K562 (cell line): ENCODE results near the gene GATA1. TPM values are rescaled to one million over a fixed set of nuclear protein-coding genes. Genes with fewer than 3 reads are reported as not detected.

ENCODE experiments used
- ATAC-seq: fragments of 200-7000 bp; cut with Tn5 transposase; 3 replicates; pipeline ENCODE4 v1.9.1; 2020; ENCODE audit warnings: moderate library complexity
- BruUV-seq: library from RNA; stranded (reverse); fragments of 400-500 nt; replicated peaks from 2 replicates; lab custom pipeline; 2021; lab: Mats Ljungman, UMichigan
- CTCF ChIA-PET: fragments of 300-600 bp; formaldehyde crosslinking; extraction: SDS; loops from one replicate; lab custom pipeline; 2021; ENCODE audit warnings: low intra/inter-chr PET ratio; lab: Yijun Ruan, JAX
- POLR2A ChIA-PET: fragments of 300-600, 350-650 bp; sonication (Branson Sonifier 250); formaldehyde crosslinking; extraction: SDS; loops from one replicate; lab custom pipeline; 2021; ENCODE audit warnings: antibody characterized with exemption, inconsistent platforms; lab: Yijun Ruan, JAX
- DNase-seq, 4 experiments: peaks; one replicate each; pipeline versions ENCODE4 v3.0.0 to v3.0.0-alpha.2; 2011 to 2018; ENCODE audit warnings: low spot score in 3 of 4, mixed read lengths in 3 of 4; ENCODE audit errors: extremely low read depth in 1 of 4
- FAIRE-seq: peaks from 2 replicates; lab custom pipeline; 2011; peaks lifted over from hg19 to GRCh38; lab: Jason Lieb, UNC
- H2AFZ ChIP-seq: 2 replicates; pipeline ENCODE4 v1.6.0; 2011; ENCODE audit warnings: low read depth, low read length, control low read depth, inconsistent platforms
- H3K27ac ChIP-seq: fragments of 200-600 bp; 3 replicates; pipeline ENCODE4 v1.8.0; 2011; ENCODE audit warnings: low read depth, mild to moderate bottlenecking, control low read depth, inconsistent platforms, low read length, moderate library complexity, mixed read lengths; ENCODE audit errors: extremely low read depth
- H3K27me3 ChIP-seq, 2 experiments: fragments of 300-600 bp in 1 of 2; 2 replicates in 1 of 2; 3 replicates in 1 of 2; pipeline versions ENCODE4 v1.6.0 to v1.8.0; 2011; ENCODE audit warnings: inconsistent platforms in 2 of 2, low read length in 2 of 2, mild to moderate bottlenecking in 1 of 2, mixed read lengths in 1 of 2, moderate library complexity in 1 of 2; ENCODE audit not compliant: control insufficient read depth in 2 of 2, insufficient read depth in 2 of 2
- H3K36me3 ChIP-seq: fragments of 300-600 bp; 3 replicates; pipeline ENCODE4 v1.8.0; 2011; ENCODE audit warnings: mild to moderate bottlenecking, low read length, inconsistent platforms; ENCODE audit not compliant: control insufficient read depth, insufficient read depth
- H3K4me1 ChIP-seq, 2 experiments: fragments of 200-600 bp in 1 of 2; replicated peaks in 1 of 2; 2 replicates in 1 of 2; 3 replicates in 1 of 2; pipeline versions ENCODE4 v1.5.1 to v1.8.0; 2011; ENCODE audit warnings: inconsistent platforms in 2 of 2, low read length in 2 of 2, mild to moderate bottlenecking in 1 of 2, mixed read lengths in 1 of 2, moderate library complexity in 1 of 2; ENCODE audit not compliant: control insufficient read depth in 2 of 2, insufficient read depth in 2 of 2
- H3K4me2 ChIP-seq: 2 replicates; pipeline ENCODE4 v1.6.1; 2011; ENCODE audit warnings: low read length, control low read depth, inconsistent platforms, mixed read lengths; ENCODE audit not compliant: insufficient read depth
- H3K4me3 ChIP-seq: fragments of 200-600 bp; sonication (generic), shearing (Covaris generic); 2 replicates; pipeline ENCODE4 v1.5.1; 2016; ENCODE audit warnings: control low read depth, inconsistent platforms
- H3K79me2 ChIP-seq: fragments of 200-600 bp; 3 replicates; pipeline ENCODE4 v1.8.0; 2011; ENCODE audit warnings: low read length, inconsistent platforms; ENCODE audit not compliant: control insufficient read depth, insufficient read depth
- H3K9ac ChIP-seq, 2 experiments: 2 replicates each; pipeline versions ENCODE4 v1.6.0 to v1.6.1; 2011; ENCODE audit warnings: low read depth in 2 of 2, low read length in 2 of 2, control low read depth in 1 of 2, inconsistent platforms in 1 of 2, mild to moderate bottlenecking in 1 of 2, mixed read lengths in 1 of 2; ENCODE audit not compliant: insufficient read depth in 1 of 2
- H3K9me1 ChIP-seq: one replicate; pipeline ENCODE4 v1.6.0; 2011; ENCODE audit warnings: inconsistent platforms, mild to moderate bottlenecking, low read length, moderate library complexity; ENCODE audit not compliant: control insufficient read depth, insufficient read depth
- H3K9me3 ChIP-seq: replicated peaks from 2 replicates; pipeline ENCODE4 v1.5.1; 2011; ENCODE audit warnings: low read depth, low read length, inconsistent platforms; ENCODE audit not compliant: control insufficient read depth, insufficient read depth
- H4K20me1 ChIP-seq: replicated peaks from 2 replicates; pipeline ENCODE4 v1.6.1; 2011; ENCODE audit warnings: low read length, inconsistent platforms, mixed read lengths; ENCODE audit not compliant: control insufficient read depth, insufficient read depth
- MAFK ChIP-seq: IDR thresholded peaks from 2 replicates; pipeline ENCODE4 v1.6.1; 2011; ENCODE audit warnings: low read length, improper control_type of control experiment
- NUFIP1 ChIP-seq: fragments of 450-650 bp; IDR thresholded peaks from 2 replicates; pipeline ENCODE4 v1.6.1; 2018; ENCODE audit not compliant: partially characterized antibody
- RFX1 ChIP-seq: fragments of 450-650 bp; IDR thresholded peaks from 2 replicates; pipeline ENCODE4 v1.6.1; 2016; ENCODE audit warnings: mild to moderate bottlenecking, moderate library complexity
- SAFB2 ChIP-seq: fragments of 200-400 bp; formaldehyde crosslinking; IDR thresholded peaks from 2 replicates; pipeline ENCODE4 v1.6.1; 2018; ENCODE audit warnings: borderline replicate concordance, low read length, low read depth, moderate library complexity; ENCODE audit not compliant: severe bottlenecking
- SMARCC2 ChIP-seq: fragments of 450-650 bp; IDR thresholded peaks from 2 replicates; pipeline ENCODE4 v1.6.1; 2017; ENCODE audit warnings: antibody characterized with exemption, moderate library complexity, mild to moderate bottlenecking, low read depth
- ZNF318 ChIP-seq, 2 experiments: fragments of 450-650 bp; IDR thresholded peaks; 2 replicates each; pipeline ENCODE4 v1.6.1; 2016; ENCODE audit warnings: mild to moderate bottlenecking in 2 of 2, borderline replicate concordance in 1 of 2, low read depth in 1 of 2, moderate library complexity in 1 of 2
- WGBS: fragments of 100-300 bp; shearing (Covaris generic); methylation state at CpG from one replicate; pipeline ENCODE4 v1.1.6; 2016; ENCODE audit warnings: low coverage, mixed read lengths; ENCODE audit not compliant: insufficient coverage; ENCODE audit errors: missing lambda C conversion rate; 5-methylcytosine and 5-hydroxymethylcytosine counted together
- in situ Hi-C: fragments of 300-500 bp; cut with MboI; formaldehyde crosslinking; loops from 4 replicates; pipeline ENCODE4 v1.15.0; 2018; ENCODE audit warnings: inconsistent platforms, mixed read lengths
- intact Hi-C: fragments of 100-400 bp; cut with micrococcal nuclease; formaldehyde crosslinking; loops from 2 replicates; pipeline ENCODE4 v1.14.2; 2022
- polyA plus RNA-seq, 8 experiments: library from polyadenylated mRNA; depleted of rRNA in 4 of 8; stranded (reverse) in 5 of 8; unstranded in 3 of 8; fragments of >200 nt; fragmentation: Nextera tagmentation in 2 of 8; fragmentation: Illumina TruSeq in 1 of 8; extraction: Ambion mirVana in 2 of 8; extraction: Trizol in 1 of 8; gene quantifications; 2 replicates each; pipeline versions ENCODE4 v1.2.1 to v1.2.3, GENCODE V29; 2011 to 2014; ENCODE audit warnings: inconsistent platforms in 1 of 8, missing spikeins in 1 of 8
- total RNA-seq, 7 experiments: library from RNA; depleted of rRNA in 6 of 7; stranded (reverse); fragments of >200 nt in 6 of 7; fragmentation: Illumina TruSeq in 2 of 7; extraction: Trizol in 2 of 7; gene quantifications; 2 replicates each; pipeline versions ENCODE4 v1.2.1 to v1.2.3, GENCODE V29; 2011 to 2021; ENCODE audit warnings: low replicate concordance in 1 of 7

Gene GATA1
- total and polyA plus RNA-seq, 9 of the 15 experiments (the other 6 are each of a cell fraction or from before 2014, with no cell fraction given) = 11.9 to 291 (median 116) TPM

GRCh38 chrX:48835524-48836329 lies 49.3 kb downstream of the GATA1 start, which contains the start of gene PCSK1N:
Gene PCSK1N, minus strand, starts transcription at chrX:48835610. Its CDS starts 78 bp downstream, at chrX:48835532.
- H2AFZ ChIP-seq = no peak within 1 kb of the TSS
- H3K79me2 ChIP-seq = no peaks in the 10 kb centered on the region
- no peaks in the 10 kb centered on the region for H4K20me1 ChIP-seq
- H3K9me3 ChIP-seq = no peaks in the 10 kb centered on the region
- CTCF ChIA-PET = no interaction called here
- POLR2A ChIA-PET = interaction anchor here (1.3 kb wide), 1 partner anchor 16 kb away, joined by 3 read pairs; no protein-coding TSS in a partner anchor
- H3K9ac ChIP-seq = no peak within 1 kb of the TSS
- H3K4me2 ChIP-seq = no peak within 1 kb of the TSS
- FAIRE-seq (no peak), ATAC-seq (no peak), DNase-seq (no peak)
- in situ Hi-C loops (no loop called here), intact Hi-C loops (no loop called here)
- H3K27ac ChIP-seq = no peak within 1 kb of the TSS
- no peaks in the 10 kb centered on the region for H3K27me3 ChIP-seq
- no peaks in the 10 kb centered on the region for H3K9me1 ChIP-seq
- WGBS = 82% methylated on average over 12 of the region's 35 CpGs
- no TSS peak for BruUV-seq
- peaks cover 0 to 16% of the 10 kb centered on the region in 2 experiments; a peak in 2 of 5 replicates for H3K4me1 ChIP-seq
- no peak within 1 kb of the TSS for H3K4me3 ChIP-seq
- no peak for TF ChIP-seq MAFK
- TF ChIP-seq ZNF318 (IDR thresholded peaks at IDR 0.05; ENCODE audit: borderline replicate concordance in 1 of 2, low read depth in 1 of 2) = no peak
- TF ChIP-seq RFX1 = peak; percentile 20; the same call in 1 of the 2 replicates
- TF ChIP-seq SAFB2 = no peak
- TF ChIP-seq SMARCC2 = no peak
- TF ChIP-seq NUFIP1 = no peak
- no peaks in the 10 kb centered on the region for H3K36me3 ChIP-seq
